PC-9 (cell line): ENCODE data around the gene HBA2.

Experiments
- EZH2 ChIP-seq: fragments of 200-600 bp; sonication (generic); IDR thresholded peaks from 2 replicates; pipeline ENCODE4 v1.8.0; 2017; ENCODE audit warnings: antibody characterized with exemption, low read depth
- TF ChIP-seq, protein P1 (sequence below): fragments of 200-600 bp; sonication (generic); conservative IDR thresholded peaks from 2 replicates; pipeline ENCODE4 v1.6.1; 2017; ENCODE audit warnings: mixed run types, antibody characterized with exemption, mild to moderate bottlenecking, moderate library complexity

DNA sequence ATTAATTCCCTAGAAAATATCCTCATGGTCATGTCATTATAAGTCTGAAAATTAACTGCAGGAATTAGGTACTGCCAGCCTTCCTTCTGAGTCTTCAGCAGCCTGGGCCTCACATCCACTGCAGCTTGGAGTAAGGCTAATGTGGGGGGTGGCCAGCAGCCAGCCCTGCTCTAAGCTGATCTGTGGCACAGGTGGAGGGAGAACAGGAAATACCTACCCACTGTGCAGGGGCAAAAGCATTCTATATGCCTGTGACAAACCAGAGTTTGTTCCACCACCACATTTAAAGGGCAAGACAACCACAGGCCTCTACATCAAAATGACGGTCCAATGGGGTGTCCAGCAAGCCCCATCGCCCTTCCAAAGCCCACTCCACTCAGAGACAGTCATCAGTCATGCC, 43.6 kb upstream of the HBA2 start:
- TF ChIP-seq, protein P1, sequence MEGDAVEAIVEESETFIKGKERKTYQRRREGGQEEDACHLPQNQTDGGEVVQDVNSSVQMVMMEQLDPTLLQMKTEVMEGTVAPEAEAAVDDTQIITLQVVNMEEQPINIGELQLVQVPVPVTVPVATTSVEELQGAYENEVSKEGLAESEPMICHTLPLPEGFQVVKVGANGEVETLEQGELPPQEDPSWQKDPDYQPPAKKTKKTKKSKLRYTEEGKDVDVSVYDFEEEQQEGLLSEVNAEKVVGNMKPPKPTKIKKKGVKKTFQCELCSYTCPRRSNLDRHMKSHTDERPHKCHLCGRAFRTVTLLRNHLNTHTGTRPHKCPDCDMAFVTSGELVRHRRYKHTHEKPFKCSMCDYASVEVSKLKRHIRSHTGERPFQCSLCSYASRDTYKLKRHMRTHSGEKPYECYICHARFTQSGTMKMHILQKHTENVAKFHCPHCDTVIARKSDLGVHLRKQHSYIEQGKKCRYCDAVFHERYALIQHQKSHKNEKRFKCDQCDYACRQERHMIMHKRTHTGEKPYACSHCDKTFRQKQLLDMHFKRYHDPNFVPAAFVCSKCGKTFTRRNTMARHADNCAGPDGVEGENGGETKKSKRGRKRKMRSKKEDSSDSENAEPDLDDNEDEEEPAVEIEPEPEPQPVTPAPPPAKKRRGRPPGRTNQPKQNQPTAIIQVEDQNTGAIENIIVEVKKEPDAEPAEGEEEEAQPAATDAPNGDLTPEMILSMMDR, result no peak
- no peak for TF ChIP-seq EZH2
